OCI-LY1 (cell line): ENCODE measurements around the gene MBD1.
"Not testable (repeated sequence)": the region's sequence is repeated elsewhere in the genome, so short reads cannot be mapped to it uniquely, and the experiment has no call there.

Source experiments
- H2AFZ ChIP-seq: fragments of 200-600 bp; sonication (generic), shearing (Covaris generic); 2 replicates; pipeline ENCODE4 v1.6.0; 2014; ENCODE audit warnings: antibody characterized with exemption, mild to moderate bottlenecking, low read length
- H3F3A ChIP-seq: fragments of 200-600 bp; sonication (generic), shearing (Covaris generic); 2 replicates; pipeline ENCODE4 v1.6.0; 2014; ENCODE audit warnings: mild to moderate bottlenecking, antibody characterized with exemption, low read length, moderate library complexity; ENCODE audit not compliant: insufficient read depth
- H3K27ac ChIP-seq: fragments of 200-600 bp; sonication (generic); 2 replicates; pipeline ENCODE4 v1.5.1; 2014; ENCODE audit warnings: low read length, mixed run types, mild to moderate bottlenecking, low read depth; ENCODE audit not compliant: poor library complexity, severe bottlenecking
- H3K27me3 ChIP-seq: fragments of 200-600 bp; sonication (generic); 2 replicates; pipeline ENCODE4 v1.6.0; 2014; ENCODE audit warnings: antibody characterized with exemption, mild to moderate bottlenecking, low read length, moderate library complexity; ENCODE audit not compliant: insufficient read depth
- H3K36me3 ChIP-seq: fragments of 200-600 bp; sonication (generic); 2 replicates; pipeline ENCODE4 v1.6.1; 2014; ENCODE audit warnings: mild to moderate bottlenecking, antibody characterized with exemption, low read length, moderate library complexity, mixed read lengths; ENCODE audit not compliant: insufficient read depth
- H3K4me1 ChIP-seq: fragments of 200-600 bp; sonication (generic); 2 replicates; pipeline ENCODE4 v1.5.1; 2014; ENCODE audit warnings: mild to moderate bottlenecking, low read length, moderate library complexity; ENCODE audit not compliant: insufficient read depth, severe bottlenecking
- H3K4me2 ChIP-seq: fragments of 200-600 bp; sonication (generic), shearing (Covaris generic); 2 replicates; pipeline ENCODE4 v1.6.1; 2014; ENCODE audit warnings: low read length
- H3K4me3 ChIP-seq: fragments of 200-600 bp; sonication (generic); 2 replicates; pipeline ENCODE4 v1.5.1; 2014; ENCODE audit warnings: low read length, low read depth, mild to moderate bottlenecking, mixed read lengths; ENCODE audit not compliant: poor library complexity, severe bottlenecking
- H3K79me2 ChIP-seq: fragments of 200-600 bp; shearing (Covaris generic); 2 replicates; pipeline ENCODE4 v1.6.1; 2016; ENCODE audit warnings: mixed run types, low read length, mixed read lengths; ENCODE audit not compliant: insufficient read depth
- H3K9ac ChIP-seq: fragments of 200-600 bp; sonication (generic), shearing (Covaris generic); 2 replicates; pipeline ENCODE4 v1.6.1; 2014; ENCODE audit warnings: mild to moderate bottlenecking, low read length, mixed read lengths
- H3K9me2 ChIP-seq: fragments of 200-600 bp; sonication (generic), shearing (Covaris generic); 2 replicates; pipeline ENCODE4 v1.6.1; 2014; ENCODE audit warnings: low read depth, mild to moderate bottlenecking, low read length, mixed read lengths
- H3K9me3 ChIP-seq: fragments of 200-600 bp; shearing (Covaris generic); 2 replicates; pipeline ENCODE4 v1.6.1; 2014; ENCODE audit warnings: low read length, mixed read lengths
- H4K20me1 ChIP-seq: fragments of 200-600 bp; sonication (generic), shearing (Covaris generic); 2 replicates; pipeline ENCODE4 v1.6.0; 2016; ENCODE audit warnings: mild to moderate bottlenecking, low read length; ENCODE audit not compliant: insufficient read depth
- CTCF ChIP-seq: fragments of 200-600 bp; sonication (generic), shearing (Covaris generic); IDR thresholded peaks from 2 replicates; pipeline ENCODE4 v1.5.1; 2017; ENCODE audit warnings: mild to moderate bottlenecking, antibody characterized with exemption, low read length, moderate library complexity, mixed read lengths
- EZH2 ChIP-seq: fragments of 200-600 bp; sonication (generic), shearing (Covaris generic); IDR thresholded peaks from 2 replicates; pipeline ENCODE4 v1.8.0; 2017; ENCODE audit warnings: borderline replicate concordance, mixed run types, mild to moderate bottlenecking, antibody characterized with exemption, low read length, moderate library complexity, mixed read lengths

MBD1 gene

DNA sequence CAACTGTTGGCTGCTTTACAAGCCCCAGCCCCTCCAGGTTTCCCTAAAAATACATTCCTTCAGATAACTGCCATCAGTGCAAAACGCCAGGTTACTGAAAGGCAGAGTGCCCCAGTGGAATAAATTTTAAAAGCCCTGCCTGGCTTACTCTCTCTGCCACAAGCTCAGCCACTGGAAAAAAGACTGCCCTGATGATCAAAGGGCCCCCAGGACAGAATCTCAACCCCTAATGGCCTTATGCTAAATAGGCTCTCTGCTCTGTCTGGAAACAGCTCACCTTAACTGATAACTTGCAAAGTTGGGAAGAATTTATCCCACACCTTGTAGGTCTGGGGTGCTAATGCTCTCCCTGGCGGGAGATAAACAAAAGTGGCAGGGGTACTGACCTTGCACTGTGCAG is 48.9 kb downstream of the MBD1 start:
- H3F3A ChIP-seq = no peaks in the 10 kb centered on the region
- no peak overlapping the region for H3K4me3 ChIP-seq
- H3K79me2 ChIP-seq = no peaks in the 10 kb centered on the region
- H3K4me2 ChIP-seq = no peak overlapping the region
- no peaks in the 10 kb centered on the region for H4K20me1 ChIP-seq
- no peak for TF ChIP-seq EZH2
- TF ChIP-seq CTCF = no peak
- H3K9me2 ChIP-seq = no peaks in the 10 kb centered on the region
- no peak overlapping the region for H2AFZ ChIP-seq
- H3K27ac ChIP-seq = no peak overlapping the region
- no peaks in the 10 kb centered on the region for H3K36me3 ChIP-seq
- no peak overlapping the region for H3K9ac ChIP-seq
- no peaks in the 10 kb centered on the region for H3K4me1 ChIP-seq
- no peaks in the 10 kb centered on the region; the same call in 1 of the 2 replicates for H3K27me3 ChIP-seq
- no peaks in the 10 kb centered on the region for H3K9me3 ChIP-seq

- Histone ChIP-seq H3K27me3 (no peaks in the 10 kb centered on the region; the same call in 1 of the 2 replicates), H3K27ac (no peak overlapping the region), H3K79me2 (no peaks in the 10 kb centered on the region), H3K4me3 (no peak overlapping the region), H2AFZ (no peak overlapping the region), H3K9me2 (no peaks in the 10 kb centered on the region), H3K9me3 (no peaks in the 10 kb centered on the region), H3K36me3 (no peaks in the 10 kb centered on the region), H3K9ac (no peak overlapping the region), H4K20me1 (no peaks in the 10 kb centered on the region), H3K4me2 (no peak overlapping the region), H3K4me1 (peaks cover 8% of the 10 kb centered on the region), H3F3A (no peaks in the 10 kb centered on the region)
- TF ChIP-seq EZH2 (no peak), CTCF (no peak)
Observed at GRCh38 chr18:50231621-50232020, 49.7 kb downstream of the MBD1 start.

DNA sequence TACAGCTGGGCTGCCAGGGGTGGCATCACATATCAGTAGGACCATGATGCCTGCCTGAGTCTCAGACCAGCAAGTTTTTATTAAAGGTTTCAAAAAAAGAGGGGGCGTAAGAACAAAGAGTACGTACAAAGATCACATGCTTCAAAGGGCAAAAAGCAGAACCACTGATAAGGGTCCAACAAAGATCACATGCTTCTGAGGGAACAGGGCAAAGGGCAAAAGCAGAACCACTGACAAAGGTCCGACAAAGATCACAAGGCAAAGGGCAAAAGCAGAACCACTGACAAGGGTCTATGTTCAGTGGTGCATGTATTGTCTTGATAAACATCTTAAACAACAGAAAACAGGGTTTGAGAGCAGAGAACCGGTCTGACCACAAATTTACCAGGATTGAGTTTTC is 61.1 kb downstream of the MBD1 start:
- H3K27me3 ChIP-seq, H3K27ac ChIP-seq, H3K79me2 ChIP-seq, H2AFZ ChIP-seq, H3K9me2 ChIP-seq, H3K9ac ChIP-seq, H4K20me1 ChIP-seq, H3K4me1 ChIP-seq, H3F3A ChIP-seq, H3K36me3 ChIP-seq, H3K4me3 ChIP-seq, H3K4me2 ChIP-seq, H3K9me3 ChIP-seq: not testable (repeated sequence)
